ENCODE measurements around the gene TGM4.

TGM4 gene

GRCh38 chr3:44923632-44924456 is 49.4 kb downstream of the TGM4 start:
- H3K4me1 ChIP-seq (ENCODE audit: control insufficient read depth, insufficient read depth, low read length), result no peaks in the 10 kb centered on the region
- no peak overlapping the region for H3K4me3 ChIP-seq (ENCODE audit: low read depth, low read length)
- no peaks in the 10 kb centered on the region for H3K27me3 ChIP-seq (ENCODE audit: control insufficient read depth, insufficient read depth, low read length)
- no peaks in the 10 kb centered on the region for H3K9me3 ChIP-seq (ENCODE audit: control insufficient read depth, insufficient read depth, low read length)
- peaks cover 17% of the 10 kb centered on the region for H3K36me3 ChIP-seq (ENCODE audit: control insufficient read depth, insufficient read depth, low read length)
- H3K9ac ChIP-seq (ENCODE audit: low read depth, low read length), result no peak overlapping the region

- Histone ChIP-seq H3K4me1 (ENCODE audit: control insufficient read depth, insufficient read depth, low read length) (no peaks in the 10 kb centered on the region), H3K36me3 (ENCODE audit: control insufficient read depth, insufficient read depth, low read length) (peaks cover 24% of the 10 kb centered on the region), H3K27me3 (ENCODE audit: control insufficient read depth, insufficient read depth, low read length) (no peaks in the 10 kb centered on the region), H3K9me3 (ENCODE audit: control insufficient read depth, insufficient read depth, low read length) (no peaks in the 10 kb centered on the region), H3K4me3 (ENCODE audit: low read depth, low read length) (no peak overlapping the region), H3K9ac (ENCODE audit: low read depth, low read length) (no peak overlapping the region)
Measured at GRCh38 chr3:44924457-44925084, 50.2 kb downstream of the TGM4 start.

GRCh38 chr3:44926172-44926571 is 51.8 kb downstream of the TGM4 start:
- Histone ChIP-seq H3K36me3 (ENCODE audit: control insufficient read depth, insufficient read depth, low read length) (peaks cover 26% of the 10 kb centered on the region), H3K27me3 (ENCODE audit: control insufficient read depth, insufficient read depth, low read length) (no peaks in the 10 kb centered on the region), H3K4me1 (ENCODE audit: control insufficient read depth, insufficient read depth, low read length) (no peaks in the 10 kb centered on the region), H3K9me3 (ENCODE audit: control insufficient read depth, insufficient read depth, low read length) (no peaks in the 10 kb centered on the region), H3K9ac (ENCODE audit: low read depth, low read length) (no peak overlapping the region), H3K4me3 (ENCODE audit: low read depth, low read length) (no peak overlapping the region)

DNA sequence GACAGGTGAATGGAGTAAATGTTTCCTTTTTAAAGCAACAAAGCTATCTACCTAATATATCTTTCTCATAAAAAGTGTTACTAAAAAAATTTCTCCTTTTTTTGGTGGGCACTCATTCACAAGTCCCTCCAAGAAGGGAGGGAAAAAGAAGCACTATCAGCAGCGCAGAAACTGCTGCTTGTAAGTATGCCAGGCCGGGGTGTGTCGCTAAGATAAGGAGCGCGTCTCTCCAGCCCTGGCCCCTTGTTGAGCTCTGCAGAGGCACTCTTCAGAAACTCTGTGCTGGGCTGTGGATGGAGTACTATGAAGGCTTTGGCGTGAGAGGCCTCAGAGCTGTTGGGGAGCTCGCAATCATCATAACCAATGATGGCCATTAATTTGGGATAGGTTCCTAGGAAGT is 52.5 kb downstream of the TGM4 start:
- Histone ChIP-seq H3K36me3 (ENCODE audit: control insufficient read depth, insufficient read depth, low read length) (peaks cover 22% of the 10 kb centered on the region), H3K9ac (ENCODE audit: low read depth, low read length) (no peak overlapping the region), H3K4me3 (ENCODE audit: low read depth, low read length) (no peak overlapping the region), H3K9me3 (ENCODE audit: control insufficient read depth, insufficient read depth, low read length) (no peaks in the 10 kb centered on the region), H3K4me1 (ENCODE audit: control insufficient read depth, insufficient read depth, low read length) (no peaks in the 10 kb centered on the region), H3K27me3 (ENCODE audit: control insufficient read depth, insufficient read depth, low read length) (no peaks in the 10 kb centered on the region)

DNA sequence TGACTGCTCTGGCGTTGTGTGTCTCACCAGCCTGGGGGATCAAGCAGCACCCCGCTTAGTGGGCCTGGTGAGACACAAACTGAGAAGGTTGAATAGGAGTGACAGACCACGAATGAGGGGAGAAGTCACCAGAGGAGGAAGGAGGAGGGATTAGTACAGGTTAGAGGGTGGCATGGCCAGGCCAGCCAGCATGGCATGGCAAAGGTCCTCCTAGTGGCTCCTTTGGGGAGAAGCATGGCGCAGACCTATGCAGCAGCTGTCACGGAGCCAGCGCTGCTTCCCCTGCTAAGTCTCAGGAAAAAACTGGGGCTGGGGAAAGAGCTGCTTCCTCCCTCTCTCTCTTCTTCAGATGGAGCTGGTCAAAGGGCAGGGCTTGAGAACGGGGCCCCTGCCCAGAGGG is 53.0 kb downstream of the TGM4 start:
- Histone ChIP-seq H3K27me3 (ENCODE audit: control insufficient read depth, insufficient read depth, low read length) (no peaks in the 10 kb centered on the region), H3K4me3 (ENCODE audit: low read depth, low read length) (no peak overlapping the region), H3K36me3 (ENCODE audit: control insufficient read depth, insufficient read depth, low read length) (peaks cover 22% of the 10 kb centered on the region), H3K9ac (ENCODE audit: low read depth, low read length) (no peak overlapping the region), H3K9me3 (ENCODE audit: control insufficient read depth, insufficient read depth, low read length) (no peaks in the 10 kb centered on the region), H3K4me1 (ENCODE audit: control insufficient read depth, insufficient read depth, low read length) (no peaks in the 10 kb centered on the region)

GRCh38 chr3:44929782-44930181 is 55.4 kb downstream of the TGM4 start:
- Histone ChIP-seq H3K27me3 (ENCODE audit: control insufficient read depth, insufficient read depth, low read length) (no peaks in the 10 kb centered on the region), H3K36me3 (ENCODE audit: control insufficient read depth, insufficient read depth, low read length) (peaks cover 22% of the 10 kb centered on the region), H3K9ac (ENCODE audit: low read depth, low read length) (no peak overlapping the region), H3K9me3 (ENCODE audit: control insufficient read depth, insufficient read depth, low read length) (no peaks in the 10 kb centered on the region), H3K4me1 (ENCODE audit: control insufficient read depth, insufficient read depth, low read length) (no peaks in the 10 kb centered on the region), H3K4me3 (ENCODE audit: low read depth, low read length) (no peak overlapping the region)

DNA sequence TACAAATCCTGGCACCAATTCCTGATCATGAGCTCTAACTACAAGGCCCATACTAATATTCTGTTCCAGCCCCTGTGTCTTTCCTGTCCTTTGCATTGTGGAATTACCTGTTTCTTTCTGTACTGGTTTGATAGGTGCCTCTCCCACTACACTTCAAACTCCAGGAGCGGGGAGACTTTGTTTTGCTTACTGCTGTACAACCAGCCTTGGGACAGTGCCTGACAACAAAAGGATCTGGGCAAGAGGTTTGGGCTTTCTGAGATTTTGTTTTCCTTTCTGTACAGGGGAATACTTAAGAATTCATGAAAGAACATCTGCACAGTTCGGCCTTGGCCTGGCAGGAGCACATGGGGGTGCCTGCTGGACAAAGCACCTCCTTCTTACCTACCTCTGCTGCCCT is 56.5 kb downstream of the TGM4 start:
- Histone ChIP-seq H3K4me3 (ENCODE audit: low read depth, low read length) (no peak overlapping the region), H3K9me3 (ENCODE audit: control insufficient read depth, insufficient read depth, low read length) (no peaks in the 10 kb centered on the region), H3K4me1 (ENCODE audit: control insufficient read depth, insufficient read depth, low read length) (no peaks in the 10 kb centered on the region), H3K36me3 (ENCODE audit: control insufficient read depth, insufficient read depth, low read length) (peaks cover 21% of the 10 kb centered on the region), H3K9ac (ENCODE audit: low read depth, low read length) (no peak overlapping the region), H3K27me3 (ENCODE audit: control insufficient read depth, insufficient read depth, low read length) (no peaks in the 10 kb centered on the region)

DNA sequence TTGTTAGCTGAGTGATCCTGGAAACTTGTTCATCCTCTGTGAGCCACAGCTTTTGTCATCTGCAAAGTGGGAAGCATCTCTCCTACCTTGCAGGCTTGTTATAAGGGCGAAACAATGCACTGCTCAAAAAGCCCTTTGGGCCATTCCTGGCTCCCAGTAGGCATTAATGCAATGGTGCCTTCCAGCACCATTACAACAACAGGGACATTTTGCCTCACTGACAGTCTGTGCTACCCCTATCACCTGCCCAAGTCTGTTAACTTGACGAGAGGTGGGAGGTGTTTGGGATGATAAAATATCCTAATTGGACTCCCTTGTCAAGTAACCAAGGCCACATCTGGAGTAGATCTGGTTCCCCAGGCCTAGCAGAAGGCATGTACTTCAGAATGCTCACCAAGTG is 57.4 kb downstream of the TGM4 start:
- Histone ChIP-seq H3K9me3 (ENCODE audit: control insufficient read depth, insufficient read depth, low read length) (no peaks in the 10 kb centered on the region), H3K4me3 (ENCODE audit: low read depth, low read length) (no peak overlapping the region), H3K27me3 (ENCODE audit: control insufficient read depth, insufficient read depth, low read length) (no peaks in the 10 kb centered on the region), H3K4me1 (ENCODE audit: control insufficient read depth, insufficient read depth, low read length) (no peaks in the 10 kb centered on the region), H3K36me3 (ENCODE audit: control insufficient read depth, insufficient read depth, low read length) (peaks cover 18% of the 10 kb centered on the region), H3K9ac (ENCODE audit: low read depth, low read length) (no peak overlapping the region)

DNA sequence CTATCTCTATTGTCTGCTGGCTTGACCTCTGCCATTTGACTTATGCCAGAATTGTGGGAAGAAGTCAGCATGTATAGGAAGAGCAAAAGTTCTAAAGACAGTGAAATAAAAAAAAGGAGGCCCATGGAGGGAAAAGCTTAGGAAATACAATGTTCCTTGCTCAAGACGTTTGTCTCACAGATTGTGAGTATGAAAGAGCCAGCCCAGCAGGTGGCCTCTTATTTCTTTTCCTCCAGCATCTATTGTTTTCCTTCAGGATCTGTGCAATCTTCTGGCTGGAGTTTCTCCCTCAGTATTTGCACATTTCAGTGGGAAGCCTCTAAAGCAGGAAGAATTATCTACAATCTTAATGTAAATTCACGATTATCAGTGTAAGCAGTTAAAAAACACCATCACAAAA is 57.9 kb downstream of the TGM4 start:
- Histone ChIP-seq H3K4me3 (ENCODE audit: low read depth, low read length) (no peak overlapping the region), H3K36me3 (ENCODE audit: control insufficient read depth, insufficient read depth, low read length) (peaks cover 18% of the 10 kb centered on the region), H3K9ac (ENCODE audit: low read depth, low read length) (no peak overlapping the region), H3K27me3 (ENCODE audit: control insufficient read depth, insufficient read depth, low read length) (no peaks in the 10 kb centered on the region), H3K9me3 (ENCODE audit: control insufficient read depth, insufficient read depth, low read length) (no peaks in the 10 kb centered on the region), H3K4me1 (ENCODE audit: control insufficient read depth, insufficient read depth, low read length) (no peaks in the 10 kb centered on the region)

GRCh38 chr3:44932986-44933944 is 58.9 kb downstream of the TGM4 start:
- Histone ChIP-seq H3K9me3 (ENCODE audit: control insufficient read depth, insufficient read depth, low read length) (no peaks in the 10 kb centered on the region), H3K4me1 (ENCODE audit: control insufficient read depth, insufficient read depth, low read length) (no peaks in the 10 kb centered on the region), H3K4me3 (ENCODE audit: low read depth, low read length) (no peak overlapping the region), H3K9ac (ENCODE audit: low read depth, low read length) (no peak overlapping the region), H3K36me3 (ENCODE audit: control insufficient read depth, insufficient read depth, low read length) (peaks cover 17% of the 10 kb centered on the region), H3K27me3 (ENCODE audit: control insufficient read depth, insufficient read depth, low read length) (no peaks in the 10 kb centered on the region)

DNA sequence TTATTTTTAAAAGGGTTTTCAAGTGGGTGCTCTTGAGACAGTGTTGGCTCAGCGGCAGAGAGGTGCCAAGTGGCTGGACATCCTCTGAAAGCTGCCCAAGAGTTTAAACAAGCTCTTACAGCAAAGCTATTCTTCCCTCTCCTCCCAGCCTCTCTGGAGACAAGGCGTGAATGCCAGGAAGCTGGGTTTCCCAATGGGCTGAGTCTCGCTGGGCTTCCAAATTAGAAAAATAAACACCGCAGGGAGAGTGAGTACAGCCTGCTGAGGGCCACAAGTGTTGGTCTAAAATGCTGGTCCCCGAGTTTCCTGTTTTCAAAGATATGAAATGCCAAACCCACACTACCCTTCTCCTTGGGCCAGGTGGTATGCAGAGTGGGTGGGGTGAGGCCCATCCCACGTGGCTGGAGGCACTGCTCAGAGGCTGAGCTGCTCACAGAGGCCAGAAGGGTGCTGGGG is 65.2 kb downstream of the TGM4 start:
- H3K4me1 ChIP-seq (ENCODE audit: control insufficient read depth, insufficient read depth, low read length), result no peaks in the 10 kb centered on the region
- peaks cover 30% of the 10 kb centered on the region for H3K36me3 ChIP-seq (ENCODE audit: control insufficient read depth, insufficient read depth, low read length)
- no peak overlapping the region for H3K4me3 ChIP-seq (ENCODE audit: low read depth, low read length)
- H3K9ac ChIP-seq (ENCODE audit: low read depth, low read length), result no peak overlapping the region
- H3K9me3 ChIP-seq (ENCODE audit: control insufficient read depth, insufficient read depth, low read length), result no peaks in the 10 kb centered on the region
- no peaks in the 10 kb centered on the region for H3K27me3 ChIP-seq (ENCODE audit: control insufficient read depth, insufficient read depth, low read length)
